Gastrocnemius medialis (tissue), 4 donors: Measurements from ENCODE around the gene MAP7.

ENCODE experiments used
- CTCF ChIP-seq, 5 experiments: fragments of 450-650 bp in 3 of 5; fragments of 200-600 bp in 2 of 5; sonication (generic) in 2 of 5; IDR thresholded peaks in 4 of 5; conservative IDR thresholded peaks in 1 of 5; 1 replicate in 4 of 5; 2 replicates in 1 of 5; pipeline ENCODE4 v1.5.1; 2016 to 2019; ENCODE audit warnings: antibody characterized with exemption in 5 of 5, mild to moderate bottlenecking in 3 of 5, moderate library complexity in 3 of 5
- POLR2A ChIP-seq, 2 donors: fragments of 450-650 bp; IDR thresholded peaks; one replicate each; pipeline ENCODE4 v1.6.1; 2017; ENCODE audit warnings: antibody characterized with exemption in 2 of 2, mild to moderate bottlenecking in 2 of 2, moderate library complexity in 2 of 2

GRCh38 chr6:136594671-136595070, 44.4 kb upstream of the MAP7 start:
- TF ChIP-seq CTCF (IDR thresholded peaks at IDR 0.05 in 4 of 5, conservative IDR thresholded peaks at IDR 0.05 in 1 of 5) (no peak), POLR2A (IDR thresholded peaks at IDR 0.05) (no peak)
